ENCODE data around the gene SPSB1. TPM values are rescaled to one million over a fixed set of nuclear protein-coding genes. Genes with fewer than 3 reads are reported as not detected.

SPSB1 gene
- total RNA-seq, 1 donor from 2014 or later, result 20.8 TPM

- no peak for DNase-seq (ENCODE audit: low read depth)
- H3K4me3 ChIP-seq (ENCODE audit: low read depth, low read length), result no peak overlapping the region
- no peak for TF ChIP-seq CTCF (conservative IDR thresholded peaks at IDR 0.05; ENCODE audit: low read depth, low read length)
Measured at GRCh38 chr1:9363061-9363471, 70.4 kb downstream of the SPSB1 start.

GRCh38 chr1:9366298-9366697 is 73.6 kb downstream of the SPSB1 start:
- H3K4me3 ChIP-seq (ENCODE audit: low read depth, low read length), result no peak overlapping the region
- no peak for TF ChIP-seq CTCF (conservative IDR thresholded peaks at IDR 0.05; ENCODE audit: low read depth, low read length)

GRCh38 chr1:9366943-9367780 is 74.5 kb downstream of the SPSB1 start:
- no peak for TF ChIP-seq CTCF (conservative IDR thresholded peaks at IDR 0.05; ENCODE audit: low read depth, low read length)
- no peak overlapping the region for H3K4me3 ChIP-seq (ENCODE audit: low read depth, low read length)
- DNase-seq (ENCODE audit: low read depth), result no peak

More at GRCh38 chr1:9366298-9366697, 73.6 kb downstream of the SPSB1 start:
- no peak for DNase-seq (ENCODE audit: low read depth)

- H3K4me3 ChIP-seq (ENCODE audit: low read depth, low read length), result no peak overlapping the region
- TF ChIP-seq CTCF (conservative IDR thresholded peaks at IDR 0.05; ENCODE audit: low read depth, low read length), result no peak
- no peak for DNase-seq (ENCODE audit: low read depth)
Measured at GRCh38 chr1:9367806-9368205, 75.1 kb downstream of the SPSB1 start.

GRCh38 chr1:9368356-9368755 is 75.7 kb downstream of the SPSB1 start:
- no peak for TF ChIP-seq CTCF (conservative IDR thresholded peaks at IDR 0.05; ENCODE audit: low read depth, low read length)
- no peak for DNase-seq (ENCODE audit: low read depth)

GRCh38 chr1:9369964-9370788 is 77.5 kb downstream of the SPSB1 start:
- no peak for DNase-seq (ENCODE audit: low read depth)
- H3K4me3 ChIP-seq (ENCODE audit: low read depth, low read length), result no peak overlapping the region

More at GRCh38 chr1:9368356-9368755, 75.7 kb downstream of the SPSB1 start:
- H3K4me3 ChIP-seq (ENCODE audit: low read depth, low read length), result no peak overlapping the region

More at GRCh38 chr1:9369964-9370788, 77.5 kb downstream of the SPSB1 start:
- no peak for TF ChIP-seq CTCF (conservative IDR thresholded peaks at IDR 0.05; ENCODE audit: low read depth, low read length)

Measured in epithelial cell of proximal tubule (primary cell).